RWPE2 (cell line): ENCODE data around the gene WDR90.

Source experiments
- ATAC-seq: fragments of 200-7000 bp; cut with Tn5 transposase; 3 replicates; pipeline ENCODE4 v1.9.1; 2021; ENCODE audit warnings: low read depth
- DNase-seq: peaks from one replicate; pipeline ENCODE4 v3.0.0-alpha.2; 2020; ENCODE audit warnings: low spot score
- H3K27ac ChIP-seq: fragments of 450-650 bp; 2 replicates; pipeline ENCODE4 v1.5.1; 2017; ENCODE audit warnings: mild to moderate bottlenecking; ENCODE audit not compliant: poor library complexity, severe bottlenecking
- H3K27me3 ChIP-seq: fragments of 250-450 bp; sonication (Bioruptor Pico); 2 replicates; pipeline ENCODE4 v1.5.1; 2021; ENCODE audit warnings: mild to moderate bottlenecking, moderate library complexity; ENCODE audit not compliant: insufficient read depth, poor library complexity, severe bottlenecking
- H3K36me3 ChIP-seq: fragments of 250-450 bp; sonication (Bioruptor Pico); 2 replicates; pipeline ENCODE4 v1.5.1; 2020; ENCODE audit warnings: low read depth, mild to moderate bottlenecking, moderate library complexity
- H3K4me1 ChIP-seq: fragments of 250-450 bp; sonication (Bioruptor Pico); 2 replicates; pipeline ENCODE4 v1.5.1; 2021; ENCODE audit warnings: mild to moderate bottlenecking, moderate library complexity; ENCODE audit not compliant: insufficient read depth, poor library complexity, severe bottlenecking
- H3K4me3 ChIP-seq: fragments of 250-450 bp; sonication (Bioruptor Pico); 2 replicates; pipeline ENCODE4 v1.5.1; 2021; ENCODE audit warnings: mild to moderate bottlenecking, moderate library complexity; ENCODE audit not compliant: severe bottlenecking
- H3K9me3 ChIP-seq: fragments of 250-450 bp; sonication (Bioruptor Pico); 2 replicates; pipeline ENCODE4 v1.5.1; 2021; ENCODE audit warnings: mild to moderate bottlenecking, moderate library complexity; ENCODE audit not compliant: severe bottlenecking
- TF ChIP-seq, protein P1 (sequence below): fragments of 450-650 bp; IDR thresholded peaks from one replicate; pipeline ENCODE4 v1.5.1; 2017; ENCODE audit warnings: mild to moderate bottlenecking, moderate library complexity; ENCODE audit not compliant: poor library complexity, severe bottlenecking

Gene WDR90

DNA sequence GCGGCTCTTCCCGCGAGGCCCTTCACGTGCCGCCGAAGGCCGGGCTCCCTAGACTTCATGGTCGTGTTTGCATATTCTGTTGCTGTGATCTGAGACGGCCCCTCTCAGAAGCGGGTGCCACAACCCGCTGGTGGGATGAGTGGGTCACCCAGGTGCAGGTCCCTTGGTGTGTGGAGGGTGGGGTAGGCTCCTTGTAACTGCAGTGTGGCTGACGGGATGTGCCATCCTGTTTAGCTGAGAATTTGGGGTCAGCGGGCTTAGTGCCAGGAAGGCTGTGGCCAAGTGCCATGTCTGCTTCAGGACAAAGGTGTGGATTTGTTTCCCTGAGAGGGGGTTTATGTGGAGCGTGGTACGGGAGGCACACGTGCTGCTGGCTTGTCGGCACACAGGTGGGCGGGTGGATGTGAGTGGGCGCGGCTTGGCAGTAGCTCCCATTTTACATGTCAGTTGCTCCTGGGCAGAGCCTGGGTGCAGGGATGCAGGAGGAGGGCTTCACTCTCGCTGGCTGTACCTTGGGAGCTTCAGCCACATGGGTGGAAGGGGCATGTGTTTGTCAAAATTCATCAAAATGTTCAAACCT is 27.5 kb upstream of the WDR90 start:
- H3K4me1 ChIP-seq, result peaks cover 17% of the 10 kb centered on the region
- ATAC-seq, result peak; percentile 28
- H3K4me3 ChIP-seq, result no peak overlapping the region
- H3K36me3 ChIP-seq, result peaks cover 4% of the 10 kb centered on the region; the same call in 1 of the 2 replicates
- TF ChIP-seq, protein P1, sequence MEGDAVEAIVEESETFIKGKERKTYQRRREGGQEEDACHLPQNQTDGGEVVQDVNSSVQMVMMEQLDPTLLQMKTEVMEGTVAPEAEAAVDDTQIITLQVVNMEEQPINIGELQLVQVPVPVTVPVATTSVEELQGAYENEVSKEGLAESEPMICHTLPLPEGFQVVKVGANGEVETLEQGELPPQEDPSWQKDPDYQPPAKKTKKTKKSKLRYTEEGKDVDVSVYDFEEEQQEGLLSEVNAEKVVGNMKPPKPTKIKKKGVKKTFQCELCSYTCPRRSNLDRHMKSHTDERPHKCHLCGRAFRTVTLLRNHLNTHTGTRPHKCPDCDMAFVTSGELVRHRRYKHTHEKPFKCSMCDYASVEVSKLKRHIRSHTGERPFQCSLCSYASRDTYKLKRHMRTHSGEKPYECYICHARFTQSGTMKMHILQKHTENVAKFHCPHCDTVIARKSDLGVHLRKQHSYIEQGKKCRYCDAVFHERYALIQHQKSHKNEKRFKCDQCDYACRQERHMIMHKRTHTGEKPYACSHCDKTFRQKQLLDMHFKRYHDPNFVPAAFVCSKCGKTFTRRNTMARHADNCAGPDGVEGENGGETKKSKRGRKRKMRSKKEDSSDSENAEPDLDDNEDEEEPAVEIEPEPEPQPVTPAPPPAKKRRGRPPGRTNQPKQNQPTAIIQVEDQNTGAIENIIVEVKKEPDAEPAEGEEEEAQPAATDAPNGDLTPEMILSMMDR, result no peak
- peak overlapping the region; percentile 48 for H3K27ac ChIP-seq
- no peaks in the 10 kb centered on the region for H3K9me3 ChIP-seq
- DNase-seq, result no peak
- H3K27me3 ChIP-seq, result no peaks in the 10 kb centered on the region

DNA sequence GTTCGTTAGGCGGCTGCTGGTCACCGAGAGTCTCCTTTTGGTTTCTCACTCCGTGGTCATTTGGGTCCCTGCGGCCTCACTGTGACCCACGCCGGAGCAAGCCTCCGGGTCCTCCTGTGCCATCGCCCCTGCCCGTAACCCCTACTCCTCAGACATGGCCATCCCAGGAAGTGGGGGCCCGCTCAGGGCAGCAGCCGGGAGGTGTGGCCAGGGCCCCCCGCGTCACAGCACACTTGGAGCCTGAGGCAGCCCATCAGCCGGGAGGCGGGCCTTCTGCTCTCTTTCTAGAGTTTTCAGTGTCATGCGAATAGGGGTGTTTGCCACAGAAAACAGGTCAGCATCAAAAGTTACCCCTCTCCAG is 26.3 kb upstream of the WDR90 start:
- Histone ChIP-seq H3K36me3 (peaks cover 10% of the 10 kb centered on the region), H3K4me1 (peaks cover 24% of the 10 kb centered on the region), H3K27ac (peak overlapping the region; percentile 48), H3K4me3 (no peak overlapping the region), H3K27me3 (no peaks in the 10 kb centered on the region), H3K9me3 (no peaks in the 10 kb centered on the region)
- TF ChIP-seq, protein P1, result no peak
- ATAC-seq (no peak), DNase-seq (no peak)

DNA sequence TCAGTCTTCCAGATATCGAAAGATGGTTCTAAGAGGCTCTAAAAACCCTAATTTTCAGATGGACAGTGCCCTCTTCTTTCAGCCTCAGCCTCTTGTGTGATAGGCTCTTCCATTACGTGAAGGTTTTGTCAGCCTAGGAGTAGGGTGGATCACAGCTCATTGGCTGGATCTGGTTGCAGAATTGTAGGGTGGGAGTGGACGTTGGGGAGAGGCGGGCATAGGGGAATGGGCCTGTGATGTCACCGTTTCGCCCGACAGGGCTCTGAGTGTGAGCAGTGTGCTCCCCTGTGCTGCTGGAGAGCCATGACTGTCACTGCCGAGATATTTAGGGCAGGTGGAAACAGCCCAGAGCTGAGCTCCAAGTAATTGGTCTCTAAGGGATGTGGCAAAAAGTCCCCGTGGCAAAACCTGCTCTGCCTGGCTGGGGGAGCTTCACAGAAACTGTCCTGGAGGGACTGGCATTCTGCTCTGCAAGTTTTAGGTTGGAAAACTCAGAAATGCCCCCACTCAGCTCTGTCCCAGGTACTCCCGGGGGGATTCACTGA is 24.6 kb upstream of the WDR90 start:
- Histone ChIP-seq H3K36me3 (peaks cover 10% of the 10 kb centered on the region), H3K9me3 (no peaks in the 10 kb centered on the region), H3K4me1 (peaks cover 24% of the 10 kb centered on the region), H3K27me3 (no peaks in the 10 kb centered on the region), H3K27ac (no peak overlapping the region), H3K4me3 (no peak overlapping the region)
- DNase-seq (no peak), ATAC-seq (no peak)
- TF ChIP-seq, protein P1, result no peak

DNA sequence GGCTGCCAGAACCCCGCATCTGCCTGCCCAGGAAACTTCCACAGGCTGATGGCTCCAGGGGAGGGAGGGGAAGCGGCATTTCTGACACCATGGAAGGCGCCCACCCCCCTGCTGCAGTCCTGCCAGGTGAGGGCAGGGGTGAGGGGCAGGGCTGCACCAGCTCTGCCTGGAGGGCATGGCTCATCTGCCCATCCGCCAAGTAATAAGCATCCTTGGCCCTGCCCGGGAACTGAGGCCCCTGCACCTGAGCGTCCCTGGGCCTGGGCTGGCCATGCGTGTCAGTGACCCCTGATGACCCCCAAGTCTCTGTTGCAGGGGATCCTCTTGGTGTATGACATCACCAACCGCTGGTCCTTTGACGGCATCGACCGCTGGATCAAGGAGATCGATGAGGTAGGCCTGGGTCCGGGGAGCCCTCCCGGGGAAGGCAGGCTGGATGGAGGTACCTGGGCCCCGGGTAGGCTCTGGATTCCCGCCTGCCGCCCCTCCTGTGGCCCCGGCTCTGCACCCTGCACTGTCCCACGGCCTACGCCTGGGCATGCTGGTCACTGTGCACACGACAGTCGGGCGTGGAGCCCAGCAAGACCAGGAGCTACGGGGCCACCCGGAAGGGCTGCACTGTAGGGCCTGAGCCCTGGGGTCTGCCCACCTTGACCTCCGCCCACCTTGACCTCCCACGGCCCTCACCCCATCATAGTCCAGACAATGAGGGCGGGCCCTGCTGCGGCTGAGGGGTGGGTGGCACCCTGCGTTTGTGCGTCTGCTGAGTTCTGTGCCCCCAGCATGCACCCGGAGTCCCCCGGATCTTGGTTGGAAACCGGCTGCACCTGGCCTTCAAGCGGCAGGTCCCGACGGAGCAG is 23.8 kb upstream of the WDR90 start:
- Histone ChIP-seq H3K36me3 (peaks cover 10% of the 10 kb centered on the region), H3K9me3 (no peaks in the 10 kb centered on the region), H3K4me3 (no peak overlapping the region), H3K27me3 (no peaks in the 10 kb centered on the region), H3K4me1 (peaks cover 24% of the 10 kb centered on the region), H3K27ac (no peak overlapping the region)
- ATAC-seq, result no peak
- TF ChIP-seq, protein P1, result no peak
- DNase-seq, result peak; percentile 65
